ENCODE results near the gene NUTF2. TPM values are rescaled to one million over a fixed set of nuclear protein-coding genes. Genes with fewer than 3 reads are reported as not detected.

NUTF2 gene
- total RNA-seq, 1 experiment from 2014 or later = 217 TPM

GRCh38 chr16:67855789-67856188 is 9.1 kb downstream of the NUTF2 start:
- ChIA-PET POLR2A (ENCODE audit: low non-redundant PET) (interaction anchor here (0.7 kb wide), 1 partner anchor 1181 kb away, joined by 16 read pairs; no protein-coding TSS in a partner anchor), CTCF (no interaction called here)
- no peak overlapping the region for H3K27ac ChIP-seq (ENCODE audit: low read depth, low read length, poor library complexity, severe bottlenecking)
- H3K27me3 ChIP-seq (replicated peaks; ENCODE audit: insufficient read depth, low read depth, low read length, poor library complexity) = no peaks in the 10 kb centered on the region
- no peaks in the 10 kb centered on the region for H3K4me1 ChIP-seq (ENCODE audit: insufficient read depth, low read length, poor library complexity, severe bottlenecking)
- peaks cover 4% of the 10 kb centered on the region for H3K36me3 ChIP-seq (ENCODE audit: insufficient read depth, low read length, poor library complexity, severe bottlenecking)
- no TSS peak for BruUV-seq (replicated peaks)
- H3K4me3 ChIP-seq (ENCODE audit: low read depth, low read length, poor library complexity, severe bottlenecking) = no peak overlapping the region
- intact Hi-C loops (cut with micrococcal nuclease; ENCODE audit: unreplicated experiment) = no loop called here
- no peak for DNase-seq (ENCODE audit: low spot score)
- TF ChIP-seq EZH2 (IDR thresholded peaks at IDR 0.05; ENCODE audit: borderline replicate concordance, low read depth, low read length, poor library complexity, severe bottlenecking) = no peak
- no peak for TF ChIP-seq CTCF (conservative IDR thresholded peaks at IDR 0.05; ENCODE audit: low read depth, low read length)
- no peaks in the 10 kb centered on the region for H3K9me3 ChIP-seq (ENCODE audit: low read depth, low read length, poor library complexity, severe bottlenecking)

GRCh38 chr16:67856927-67857546 is 10.3 kb downstream of the NUTF2 start:
- Histone ChIP-seq H3K27ac (ENCODE audit: low read depth, low read length, poor library complexity, severe bottlenecking) (no peak overlapping the region), H3K4me3 (ENCODE audit: low read depth, low read length, poor library complexity, severe bottlenecking) (no peak overlapping the region), H3K36me3 (ENCODE audit: insufficient read depth, low read length, poor library complexity, severe bottlenecking) (peaks cover 6% of the 10 kb centered on the region), H3K9me3 (ENCODE audit: low read depth, low read length, poor library complexity, severe bottlenecking) (no peaks in the 10 kb centered on the region), H3K27me3 (replicated peaks; ENCODE audit: insufficient read depth, low read depth, low read length, poor library complexity) (no peaks in the 10 kb centered on the region), H3K4me1 (ENCODE audit: insufficient read depth, low read length, poor library complexity, severe bottlenecking) (no peaks in the 10 kb centered on the region)
- POLR2A ChIA-PET (ENCODE audit: low non-redundant PET) = no interaction called here
- intact Hi-C loops (cut with micrococcal nuclease; ENCODE audit: unreplicated experiment) = no loop called here
- no peak for TF ChIP-seq CTCF (conservative IDR thresholded peaks at IDR 0.05; ENCODE audit: low read depth, low read length)
- no peak for TF ChIP-seq EZH2 (IDR thresholded peaks at IDR 0.05; ENCODE audit: borderline replicate concordance, low read depth, low read length, poor library complexity, severe bottlenecking)
- BruUV-seq (replicated peaks) = no TSS peak
- DNase-seq (ENCODE audit: low spot score) = no peak
- CTCF ChIA-PET = no interaction called here

- BruUV-seq (replicated peaks) = no TSS peak
- intact Hi-C loops (cut with micrococcal nuclease; ENCODE audit: unreplicated experiment) = no loop called here
- Histone ChIP-seq H3K4me1 (ENCODE audit: insufficient read depth, low read length, poor library complexity, severe bottlenecking) (no peaks in the 10 kb centered on the region), H3K9me3 (ENCODE audit: low read depth, low read length, poor library complexity, severe bottlenecking) (no peaks in the 10 kb centered on the region), H3K27me3 (replicated peaks; ENCODE audit: insufficient read depth, low read depth, low read length, poor library complexity) (no peaks in the 10 kb centered on the region), H3K4me3 (ENCODE audit: low read depth, low read length, poor library complexity, severe bottlenecking) (no peak overlapping the region), H3K27ac (ENCODE audit: low read depth, low read length, poor library complexity, severe bottlenecking) (no peak overlapping the region), H3K36me3 (ENCODE audit: insufficient read depth, low read length, poor library complexity, severe bottlenecking) (peaks cover 6% of the 10 kb centered on the region)
- POLR2A ChIA-PET (ENCODE audit: low non-redundant PET) = no interaction called here
- CTCF ChIA-PET = no interaction called here
- DNase-seq (ENCODE audit: low spot score) = no peak
- TF ChIP-seq CTCF (conservative IDR thresholded peaks at IDR 0.05; ENCODE audit: low read depth, low read length) (no peak), EZH2 (IDR thresholded peaks at IDR 0.05; ENCODE audit: borderline replicate concordance, low read depth, low read length, poor library complexity, severe bottlenecking) (no peak)
Measured at GRCh38 chr16:67857547-67858233, 11.0 kb downstream of the NUTF2 start.
